Karpas-422 (cell line): ENCODE data around the gene SPTBN5. TPM values are rescaled to one million over a fixed set of nuclear protein-coding genes. Genes with fewer than 3 reads are reported as not detected.

Experiments used
- DNase-seq: peaks from one replicate; pipeline ENCODE4 v3.0.0-alpha.2; 2015
- H2AFZ ChIP-seq: fragments of 200-600 bp; sonication (generic); 2 replicates; pipeline ENCODE4 v1.6.1; 2014; ENCODE audit warnings: antibody characterized with exemption, low read length, mixed read lengths
- H3K27ac ChIP-seq: fragments of 200-600 bp; sonication (generic); 2 replicates; pipeline ENCODE4 v1.5.1; 2014; ENCODE audit warnings: mild to moderate bottlenecking, low read length, moderate library complexity
- H3K27me3 ChIP-seq: fragments of 200-600 bp; sonication (generic); 2 replicates; pipeline ENCODE4 v1.6.1; 2014; ENCODE audit warnings: low read length, mixed read lengths
- H3K36me3 ChIP-seq: fragments of 200-600 bp; sonication (generic); 2 replicates; pipeline ENCODE4 v1.6.1; 2014; ENCODE audit warnings: low read length, mixed read lengths; ENCODE audit not compliant: insufficient read depth
- H3K4me1 ChIP-seq: fragments of 200-600 bp; sonication (generic); 2 replicates; pipeline ENCODE4 v1.6.1; 2014; ENCODE audit warnings: mild to moderate bottlenecking, low read length, mixed read lengths
- H3K4me2 ChIP-seq: fragments of 200-600 bp; sonication (generic); 2 replicates; pipeline ENCODE4 v1.6.1; 2014; ENCODE audit warnings: low read length, low read depth, mild to moderate bottlenecking; ENCODE audit not compliant: poor library complexity, severe bottlenecking
- H3K4me3 ChIP-seq: fragments of 200-600 bp; sonication (generic); 2 replicates; pipeline ENCODE4 v1.5.1; 2014; ENCODE audit warnings: mild to moderate bottlenecking, antibody characterized with exemption, low read length, mixed read lengths
- H3K79me2 ChIP-seq: fragments of 200-600 bp; sonication (generic); 2 replicates; pipeline ENCODE4 v1.6.1; 2014; ENCODE audit warnings: mild to moderate bottlenecking, low read length, mixed read lengths
- H3K9ac ChIP-seq: fragments of 200-600 bp; sonication (generic); 2 replicates; pipeline ENCODE4 v1.6.0; 2014; ENCODE audit warnings: low read length
- H3K9me2 ChIP-seq: fragments of 200-600 bp; sonication (generic), shearing (Covaris generic); replicated peaks from 2 replicates; pipeline ENCODE4 v1.6.0; 2014; ENCODE audit warnings: mild to moderate bottlenecking, low read length, moderate library complexity; ENCODE audit not compliant: insufficient read depth
- H3K9me3 ChIP-seq: fragments of 300-700, 200-600 bp; sonication (generic); 2 replicates; pipeline ENCODE4 v1.6.1; 2014; ENCODE audit warnings: low read length, mixed read lengths
- H4K20me1 ChIP-seq: fragments of 200-600 bp; sonication (generic); 2 replicates; pipeline ENCODE4 v1.6.1; 2014; ENCODE audit warnings: mild to moderate bottlenecking, antibody characterized with exemption, low read length, low read depth; ENCODE audit not compliant: insufficient read depth
- total RNA-seq: library from RNA; depleted of rRNA; stranded (reverse); fragments of >200 nt; shearing (Covaris generic); gene quantifications from 2 replicates; pipeline ENCODE4 v1.2.3, GENCODE V29; 2014; ENCODE audit warnings: low replicate concordance

The SPTBN5 gene
- total RNA-seq, 1 experiment from 2014 or later: 0.11 TPM

GRCh38 chr15:41915255-41915994 lies 21.6 kb upstream of the SPTBN5 start:
- no peak overlapping the region for H3K4me3 ChIP-seq
- no peaks in the 10 kb centered on the region for H3K27me3 ChIP-seq
- no peak overlapping the region for H3K9ac ChIP-seq
- no peak for DNase-seq
- no peak overlapping the region for H3K27ac ChIP-seq
- H2AFZ ChIP-seq: no peak overlapping the region
- peaks cover 3% of the 10 kb centered on the region; the same call in 1 of the 2 replicates for H3K79me2 ChIP-seq
- no peaks in the 10 kb centered on the region for H4K20me1 ChIP-seq
- H3K4me2 ChIP-seq: no peak overlapping the region
- H3K4me1 ChIP-seq: peaks cover 9% of the 10 kb centered on the region
- H3K36me3 ChIP-seq: 0 out of 2 replicates have a peak, but pooled peaks cover 4% of the 10 kb centered on the region
- H3K9me2 ChIP-seq: no peaks in the 10 kb centered on the region
- no peaks in the 10 kb centered on the region for H3K9me3 ChIP-seq

GRCh38 chr15:41914411-41914810 lies 20.6 kb upstream of the SPTBN5 start:
- Histone ChIP-seq H3K36me3 (0 out of 2 replicates have a peak, but pooled peaks cover 4% of the 10 kb centered on the region), H4K20me1 (no peaks in the 10 kb centered on the region), H3K4me2 (no peak overlapping the region), H3K9me3 (no peaks in the 10 kb centered on the region), H3K27ac (no peak overlapping the region), H3K27me3 (no peaks in the 10 kb centered on the region), H3K9ac (no peak overlapping the region), H3K79me2 (0 out of 2 replicates have a peak, but pooled peaks cover 3% of the 10 kb centered on the region), H3K4me3 (no peak overlapping the region), H2AFZ (no peak overlapping the region), H3K4me1 (no peaks in the 10 kb centered on the region; the same call in 1 of the 2 replicates), H3K9me2 (no peaks in the 10 kb centered on the region)
- DNase-seq: no peak

- no peaks in the 10 kb centered on the region for H4K20me1 ChIP-seq
- H3K9me2 ChIP-seq: no peaks in the 10 kb centered on the region
- no peaks in the 10 kb centered on the region for H3K9me3 ChIP-seq
- H3K27me3 ChIP-seq: no peaks in the 10 kb centered on the region
- no peak overlapping the region for H3K27ac ChIP-seq
- H3K4me2 ChIP-seq: no peak overlapping the region
- H2AFZ ChIP-seq: no peak overlapping the region
- H3K79me2 ChIP-seq: 0 out of 2 replicates have a peak, but pooled peaks cover 3% of the 10 kb centered on the region
- peaks cover 5% of the 10 kb centered on the region; the same call in 1 of the 2 replicates for H3K36me3 ChIP-seq
- H3K4me1 ChIP-seq: no peaks in the 10 kb centered on the region
- DNase-seq: no peak
- H3K9ac ChIP-seq: no peak overlapping the region
- H3K4me3 ChIP-seq: no peak overlapping the region
Measured at GRCh38 chr15:41913256-41913655, 19.4 kb upstream of the SPTBN5 start.

- no peak overlapping the region for H3K9ac ChIP-seq
- peaks cover 5% of the 10 kb centered on the region for H3K36me3 ChIP-seq
- DNase-seq: no peak
- no peaks in the 10 kb centered on the region for H3K9me2 ChIP-seq
- H3K27me3 ChIP-seq: no peaks in the 10 kb centered on the region
- no peaks in the 10 kb centered on the region for H3K9me3 ChIP-seq
- no peak overlapping the region for H3K4me2 ChIP-seq
- H3K27ac ChIP-seq: no peak overlapping the region
- H3K79me2 ChIP-seq: 0 out of 2 replicates have a peak, but pooled peaks cover 3% of the 10 kb centered on the region
- no peak overlapping the region for H2AFZ ChIP-seq
- H3K4me3 ChIP-seq: no peak overlapping the region
- H3K4me1 ChIP-seq: no peaks in the 10 kb centered on the region
- no peaks in the 10 kb centered on the region for H4K20me1 ChIP-seq
Measured at GRCh38 chr15:41911691-41912345, 18.0 kb upstream of the SPTBN5 start.

- no peaks in the 10 kb centered on the region for H3K27me3 ChIP-seq
- H3K9ac ChIP-seq: no peak overlapping the region
- DNase-seq: no peak
- no peak overlapping the region for H3K4me3 ChIP-seq
- no peak overlapping the region for H3K4me2 ChIP-seq
- H3K79me2 ChIP-seq: peaks cover 8% of the 10 kb centered on the region
- H2AFZ ChIP-seq: no peak overlapping the region
- peaks cover 11% of the 10 kb centered on the region for H3K36me3 ChIP-seq
- H3K4me1 ChIP-seq: no peaks in the 10 kb centered on the region
- no peaks in the 10 kb centered on the region for H4K20me1 ChIP-seq
- no peaks in the 10 kb centered on the region for H3K9me3 ChIP-seq
- H3K27ac ChIP-seq: no peak overlapping the region
- H3K9me2 ChIP-seq: no peaks in the 10 kb centered on the region
Measured at GRCh38 chr15:41908736-41909461, 15.0 kb upstream of the SPTBN5 start.

- Histone ChIP-seq H3K36me3 (peaks cover 11% of the 10 kb centered on the region), H3K9ac (no peak overlapping the region), H4K20me1 (no peaks in the 10 kb centered on the region), H3K27me3 (no peaks in the 10 kb centered on the region), H3K9me2 (no peaks in the 10 kb centered on the region), H2AFZ (no peak overlapping the region), H3K4me1 (no peaks in the 10 kb centered on the region), H3K27ac (no peak overlapping the region), H3K4me3 (no peak overlapping the region), H3K79me2 (peaks cover 8% of the 10 kb centered on the region), H3K4me2 (no peak overlapping the region), H3K9me3 (no peaks in the 10 kb centered on the region)
- no peak for DNase-seq
Measured at GRCh38 chr15:41907141-41907540, 13.3 kb upstream of the SPTBN5 start.

GRCh38 chr15:41906608-41907007 lies 12.8 kb upstream of the SPTBN5 start:
- Histone ChIP-seq H4K20me1 (no peaks in the 10 kb centered on the region), H3K9ac (no peak overlapping the region), H3K36me3 (peaks cover 11% of the 10 kb centered on the region), H3K9me3 (no peaks in the 10 kb centered on the region), H3K9me2 (no peaks in the 10 kb centered on the region), H3K4me1 (no peaks in the 10 kb centered on the region), H3K79me2 (peaks cover 8% of the 10 kb centered on the region), H3K27ac (no peak overlapping the region), H3K4me3 (no peak overlapping the region), H3K27me3 (no peaks in the 10 kb centered on the region), H2AFZ (no peak overlapping the region), H3K4me2 (no peak overlapping the region)
- no peak for DNase-seq
